PC-3 (cell line): Measurements from ENCODE around the gene KAT2B. TPM values are rescaled to one million over a fixed set of nuclear protein-coding genes. Genes with fewer than 3 reads are reported as not detected.

ENCODE experiments used
- ATAC-seq: fragments of 200-7000 bp; cut with Tn5 transposase; 2 replicates; pipeline ENCODE4 v1.9.1; 2020; ENCODE audit warnings: mild to moderate bottlenecking, moderate library complexity
- BruUV-seq: library from RNA; stranded (reverse); fragments of 400-500 nt; replicated peaks from 2 replicates; lab custom pipeline; 2021; lab: Mats Ljungman, UMichigan
- CTCF ChIA-PET: fragments of 300-600 bp; sonication (Branson Sonifier 250); formaldehyde crosslinking; loops from one replicate; lab custom pipeline; 2022; ENCODE audit warnings: antibody characterized with exemption; lab: Charles Lee
- POLR2A ChIA-PET: fragments of 300-600 bp; sonication (Branson Sonifier 250); formaldehyde crosslinking; loops from one replicate; lab custom pipeline; 2022; ENCODE audit warnings: antibody characterized with exemption; ENCODE audit not compliant: unreplicated experiment; lab: Charles Lee
- DNase-seq: peaks from one replicate; pipeline ENCODE4 v3.0.0-alpha.2; 2015
- H2AFZ ChIP-seq: fragments of 300-600 bp; sonication (generic); 2 replicates; pipeline ENCODE4 v1.6.0; 2016; ENCODE audit warnings: antibody characterized with exemption, low read length
- H3F3A ChIP-seq: fragments of 300-600 bp; sonication (generic); one replicate; pipeline ENCODE4 v1.6.0; 2017; ENCODE audit warnings: antibody characterized with exemption, low read length, control low read depth, mild to moderate bottlenecking; ENCODE audit not compliant: unreplicated experiment
- H3K27ac ChIP-seq: fragments of 300-600 bp; sonication (generic); 2 replicates; pipeline ENCODE4 v1.5.1; 2016; ENCODE audit warnings: mild to moderate bottlenecking, low read length
- H3K27me3 ChIP-seq: fragments of 300-600 bp; sonication (generic); 2 replicates; pipeline ENCODE4 v1.6.1; 2016; ENCODE audit warnings: low read length, mixed read lengths
- H3K36me3 ChIP-seq: fragments of 300-600 bp; sonication (generic); 2 replicates; pipeline ENCODE4 v1.6.1; 2016; ENCODE audit warnings: low read depth, mixed run types, low read length, mixed read lengths
- H3K4me1 ChIP-seq: fragments of 300-600 bp; sonication (generic); 2 replicates; pipeline ENCODE4 v1.5.1; 2016; ENCODE audit warnings: low read length; ENCODE audit not compliant: insufficient read depth
- H3K4me2 ChIP-seq: fragments of 300-600 bp; sonication (generic); 2 replicates; pipeline ENCODE4 v1.6.0; 2016; ENCODE audit warnings: low read length
- H3K4me3 ChIP-seq: fragments of 300-600 bp; sonication (generic); 2 replicates; pipeline ENCODE4 v1.5.1; 2016; ENCODE audit warnings: mild to moderate bottlenecking, low read length, mixed read lengths
- H3K79me2 ChIP-seq: fragments of 300-600 bp; sonication (generic); 2 replicates; pipeline ENCODE4 v1.6.1; 2017; ENCODE audit warnings: low read length, mixed read lengths
- H3K9ac ChIP-seq: fragments of 300-600 bp; sonication (generic); 2 replicates; pipeline ENCODE4 v1.6.0; 2016; ENCODE audit warnings: mild to moderate bottlenecking, low read length
- H3K9me2 ChIP-seq: fragments of 300-600 bp; sonication (generic); replicated peaks from 2 replicates; pipeline ENCODE4 v1.6.1; 2016; ENCODE audit warnings: mixed run types, low read length, mixed read lengths
- H3K9me3 ChIP-seq: fragments of 300-600 bp; sonication (generic); 2 replicates; pipeline ENCODE4 v1.6.1; 2016; ENCODE audit warnings: low read length, mixed read lengths
- H4K20me1 ChIP-seq: fragments of 300-600 bp; sonication (generic); 2 replicates; pipeline ENCODE4 v1.6.1; 2016; ENCODE audit warnings: low read length, mixed read lengths
- EZH2 ChIP-seq: fragments of 300-600 bp; sonication (generic); IDR thresholded peaks from one replicate; pipeline ENCODE4 v1.6.1; 2017; ENCODE audit warnings: antibody characterized with exemption, mild to moderate bottlenecking, low read length; ENCODE audit not compliant: unreplicated experiment
- EZH2phosphoT487 ChIP-seq: fragments of 300-600 bp; sonication (generic); IDR thresholded peaks from 2 replicates; pipeline ENCODE4 v1.6.1; 2018; ENCODE audit warnings: mild to moderate bottlenecking, antibody characterized with exemption, low read length, borderline replicate concordance
- intact Hi-C: fragments of 100-400 bp; cut with micrococcal nuclease; formaldehyde crosslinking; loops from 2 replicates; pipeline ENCODE4 v1.9.0; 2023
- total RNA-seq: library from RNA; depleted of rRNA; stranded (reverse); fragments of >200 nt; gene quantifications from 2 replicates; pipeline ENCODE4 v1.2.3, GENCODE V29; 2014
- TF ChIP-seq, protein P1 (sequence below): fragments of 300-600 bp; sonication (generic); conservative IDR thresholded peaks from 2 replicates; pipeline ENCODE4 v1.5.1; 2017; ENCODE audit warnings: antibody characterized with exemption, low read depth, mild to moderate bottlenecking, low read length

KAT2B gene
- total RNA-seq, 1 experiment from 2014 or later, result 11.9 TPM

DNA sequence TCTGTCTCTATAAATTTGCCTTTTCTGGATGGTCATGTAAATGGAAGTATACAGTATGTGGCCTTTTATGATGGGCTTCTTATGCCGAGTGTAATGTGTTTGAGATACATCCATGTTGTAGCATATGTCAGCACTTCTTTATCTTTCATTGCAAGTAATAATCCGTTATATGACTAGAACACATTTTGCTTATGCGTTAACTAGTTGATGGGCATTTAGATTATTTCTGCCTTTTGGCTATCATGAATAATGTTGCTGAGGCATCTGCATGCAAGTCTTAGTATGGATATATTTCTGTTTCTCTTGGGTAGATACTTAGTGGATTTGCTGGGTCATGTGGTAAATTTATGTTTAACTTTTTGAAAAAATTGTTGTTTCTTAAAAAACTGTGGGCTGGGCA is 19.7 kb downstream of the KAT2B start:
- intact Hi-C loops, result loop anchor here (5.0 kb wide), 1 partner anchor 52 kb away; no protein-coding TSS in a partner anchor
- no peak overlapping the region for H3K4me3 ChIP-seq
- no peaks in the 10 kb centered on the region for H3K36me3 ChIP-seq
- CTCF ChIA-PET, result no interaction called here
- peaks cover 43% of the 10 kb centered on the region for H3K4me1 ChIP-seq
- H3K9ac ChIP-seq, result no peak overlapping the region
- no peaks in the 10 kb centered on the region for H3K9me3 ChIP-seq
- no peak overlapping the region for H3K27ac ChIP-seq
- no peak overlapping the region for H3K4me2 ChIP-seq
- H3K79me2 ChIP-seq, result no peaks in the 10 kb centered on the region
- H3K27me3 ChIP-seq, result no peaks in the 10 kb centered on the region
- no peaks in the 10 kb centered on the region for H3K9me2 ChIP-seq
- no peak overlapping the region for H2AFZ ChIP-seq
- TF ChIP-seq EZH2phosphoT487 (no peak), EZH2 (no peak)
- TF ChIP-seq, protein P1, sequence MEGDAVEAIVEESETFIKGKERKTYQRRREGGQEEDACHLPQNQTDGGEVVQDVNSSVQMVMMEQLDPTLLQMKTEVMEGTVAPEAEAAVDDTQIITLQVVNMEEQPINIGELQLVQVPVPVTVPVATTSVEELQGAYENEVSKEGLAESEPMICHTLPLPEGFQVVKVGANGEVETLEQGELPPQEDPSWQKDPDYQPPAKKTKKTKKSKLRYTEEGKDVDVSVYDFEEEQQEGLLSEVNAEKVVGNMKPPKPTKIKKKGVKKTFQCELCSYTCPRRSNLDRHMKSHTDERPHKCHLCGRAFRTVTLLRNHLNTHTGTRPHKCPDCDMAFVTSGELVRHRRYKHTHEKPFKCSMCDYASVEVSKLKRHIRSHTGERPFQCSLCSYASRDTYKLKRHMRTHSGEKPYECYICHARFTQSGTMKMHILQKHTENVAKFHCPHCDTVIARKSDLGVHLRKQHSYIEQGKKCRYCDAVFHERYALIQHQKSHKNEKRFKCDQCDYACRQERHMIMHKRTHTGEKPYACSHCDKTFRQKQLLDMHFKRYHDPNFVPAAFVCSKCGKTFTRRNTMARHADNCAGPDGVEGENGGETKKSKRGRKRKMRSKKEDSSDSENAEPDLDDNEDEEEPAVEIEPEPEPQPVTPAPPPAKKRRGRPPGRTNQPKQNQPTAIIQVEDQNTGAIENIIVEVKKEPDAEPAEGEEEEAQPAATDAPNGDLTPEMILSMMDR, result no peak
- POLR2A ChIA-PET, result no interaction called here
- H4K20me1 ChIP-seq, result no peaks in the 10 kb centered on the region
- no peaks in the 10 kb centered on the region for H3F3A ChIP-seq
- ATAC-seq (no peak), DNase-seq (no peak)
- no TSS peak for BruUV-seq

GRCh38 chr3:20060974-20061685 is 20.9 kb downstream of the KAT2B start:
- Histone ChIP-seq H4K20me1 (no peaks in the 10 kb centered on the region), H3K4me1 (peaks cover 31% of the 10 kb centered on the region), H3K4me2 (peak overlapping the region; percentile 16; the same call in 1 of the 2 replicates), H3K9me2 (no peaks in the 10 kb centered on the region), H3K27me3 (no peaks in the 10 kb centered on the region), H3K36me3 (no peaks in the 10 kb centered on the region), H3K79me2 (no peaks in the 10 kb centered on the region), H3K4me3 (no peak overlapping the region), H3K9me3 (no peaks in the 10 kb centered on the region), H3F3A (no peaks in the 10 kb centered on the region), H2AFZ (no peak overlapping the region), H3K27ac (no peak overlapping the region), H3K9ac (no peak overlapping the region)
- no TSS peak for BruUV-seq
- ATAC-seq, result no peak
- ChIA-PET CTCF (no interaction called here), POLR2A (no interaction called here)
- intact Hi-C loops, result no loop called here
- TF ChIP-seq EZH2 (no peak), EZH2phosphoT487 (no peak)
- TF ChIP-seq, protein P1, result no peak
- peak; percentile 23 for DNase-seq

DNA sequence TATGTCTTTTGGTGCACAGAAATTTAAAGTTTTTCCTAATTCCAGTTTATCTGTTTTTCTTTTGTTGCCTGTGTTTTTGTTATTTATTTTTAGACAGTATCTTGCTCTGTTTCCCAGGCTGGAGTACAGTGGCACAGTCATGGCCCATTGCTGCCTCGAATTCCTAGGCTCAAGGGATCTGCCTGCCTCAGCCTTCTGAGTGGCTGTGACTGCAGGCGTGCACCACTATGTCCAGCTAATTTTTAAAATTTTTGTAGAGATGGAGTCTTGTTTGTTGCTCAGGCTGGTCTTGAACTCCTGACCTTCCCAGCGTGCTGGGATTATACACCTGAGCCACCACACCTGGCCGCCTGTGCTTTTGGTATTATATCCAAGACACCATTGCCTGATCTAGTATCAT is 22.8 kb downstream of the KAT2B start:
- TF ChIP-seq EZH2 (no peak), EZH2phosphoT487 (no peak)
- TF ChIP-seq, protein P1, result no peak
- H3K9me2 ChIP-seq, result no peaks in the 10 kb centered on the region
- no peak for DNase-seq
- ChIA-PET CTCF (no interaction called here), POLR2A (no interaction called here)
- no peak overlapping the region for H3K9ac ChIP-seq
- H4K20me1 ChIP-seq, result no peaks in the 10 kb centered on the region
- intact Hi-C loops, result no loop called here
- H3K27me3 ChIP-seq, result no peaks in the 10 kb centered on the region
- no peaks in the 10 kb centered on the region for H3K79me2 ChIP-seq
- ATAC-seq, result no peak
- no peaks in the 10 kb centered on the region for H3F3A ChIP-seq
- no peak overlapping the region for H2AFZ ChIP-seq
- no TSS peak for BruUV-seq
- H3K36me3 ChIP-seq, result no peaks in the 10 kb centered on the region
- H3K4me2 ChIP-seq, result no peak overlapping the region
- H3K4me3 ChIP-seq, result no peak overlapping the region
- no peak overlapping the region for H3K27ac ChIP-seq
- H3K9me3 ChIP-seq, result no peaks in the 10 kb centered on the region
- peaks cover 24% of the 10 kb centered on the region for H3K4me1 ChIP-seq
